Measurements from ENCODE around the gene HOXB3. TPM values are rescaled to one million over a fixed set of nuclear protein-coding genes. Genes with fewer than 3 reads are reported as not detected.

The HOXB3 gene
- total RNA-seq, 1 experiment from 2014 or later, result not detected

DNA sequence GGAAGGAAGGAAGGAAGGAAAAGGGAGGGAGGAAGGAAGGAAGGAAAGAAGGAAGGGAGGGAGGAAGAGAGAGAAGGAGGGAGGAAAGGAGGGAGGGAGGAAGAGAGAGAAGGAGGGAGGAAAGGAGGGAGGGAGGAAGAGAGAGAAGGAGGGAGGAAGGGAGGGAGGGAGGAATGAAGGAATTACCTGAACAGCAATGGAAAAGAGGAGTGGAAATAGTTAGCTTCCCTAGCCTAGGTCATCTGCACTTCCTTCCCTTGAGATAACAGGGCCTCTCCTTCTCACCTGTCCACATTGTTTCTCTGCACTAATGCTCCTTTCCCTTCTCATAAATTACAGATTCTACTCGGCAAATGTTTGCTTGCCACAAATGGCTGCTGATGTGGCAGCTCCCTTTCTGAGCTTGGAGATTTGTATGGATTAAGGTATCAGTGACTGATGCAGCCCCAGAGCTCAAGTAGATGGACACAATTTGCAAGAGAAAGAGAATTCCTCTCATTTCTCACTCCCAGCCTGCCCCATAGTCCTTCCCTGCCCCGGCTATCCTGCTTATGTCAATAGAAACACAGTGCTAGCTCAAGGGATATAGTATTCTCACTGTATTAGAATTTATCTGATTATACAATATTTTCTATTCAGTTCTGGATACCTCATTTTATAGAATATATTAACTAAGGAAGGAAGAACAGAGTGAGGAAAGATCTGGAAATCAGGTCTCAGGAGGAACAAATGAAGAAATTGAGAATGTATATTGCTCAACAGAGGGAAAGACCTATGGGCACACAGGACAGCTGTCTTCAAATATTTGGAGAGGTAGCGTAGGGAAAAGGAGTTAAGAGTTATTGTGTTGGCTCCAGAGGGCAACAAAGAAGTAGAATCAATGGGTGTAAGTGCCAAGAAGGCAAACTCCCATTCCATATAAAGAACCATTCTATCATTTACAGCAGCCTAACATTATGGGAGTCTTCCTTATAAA lies 73.8 kb downstream of the HOXB3 start:
- H2BK15ac ChIP-seq (ENCODE audit: low read depth, low read length), result no peak overlapping the region
- peaks cover 2% of the 10 kb centered on the region; the same call in 1 of the 2 replicates for H3K27me3 ChIP-seq (ENCODE audit: insufficient read depth, low read length)
- peaks cover 0 to 12% of the 10 kb centered on the region in 2 experiments; a peak in 3 of 5 replicates for H3K9me3 Mint-ChIP-seq
- TF ChIP-seq, protein P1, sequence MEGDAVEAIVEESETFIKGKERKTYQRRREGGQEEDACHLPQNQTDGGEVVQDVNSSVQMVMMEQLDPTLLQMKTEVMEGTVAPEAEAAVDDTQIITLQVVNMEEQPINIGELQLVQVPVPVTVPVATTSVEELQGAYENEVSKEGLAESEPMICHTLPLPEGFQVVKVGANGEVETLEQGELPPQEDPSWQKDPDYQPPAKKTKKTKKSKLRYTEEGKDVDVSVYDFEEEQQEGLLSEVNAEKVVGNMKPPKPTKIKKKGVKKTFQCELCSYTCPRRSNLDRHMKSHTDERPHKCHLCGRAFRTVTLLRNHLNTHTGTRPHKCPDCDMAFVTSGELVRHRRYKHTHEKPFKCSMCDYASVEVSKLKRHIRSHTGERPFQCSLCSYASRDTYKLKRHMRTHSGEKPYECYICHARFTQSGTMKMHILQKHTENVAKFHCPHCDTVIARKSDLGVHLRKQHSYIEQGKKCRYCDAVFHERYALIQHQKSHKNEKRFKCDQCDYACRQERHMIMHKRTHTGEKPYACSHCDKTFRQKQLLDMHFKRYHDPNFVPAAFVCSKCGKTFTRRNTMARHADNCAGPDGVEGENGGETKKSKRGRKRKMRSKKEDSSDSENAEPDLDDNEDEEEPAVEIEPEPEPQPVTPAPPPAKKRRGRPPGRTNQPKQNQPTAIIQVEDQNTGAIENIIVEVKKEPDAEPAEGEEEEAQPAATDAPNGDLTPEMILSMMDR (conservative IDR thresholded peaks at IDR 0.05), result no peak
- H3T11ph ChIP-seq (ENCODE audit: low read length), result no peak overlapping the region
- no peak overlapping the region for H2BK5ac ChIP-seq (ENCODE audit: insufficient read length, low read length)
- no peaks in the 10 kb centered on the region for H3K79me2 ChIP-seq (ENCODE audit: insufficient read depth, low read length)
- no peak overlapping the region for H3K14ac ChIP-seq (ENCODE audit: insufficient read depth, low read length)
- peaks cover 9% of the 10 kb centered on the region for H3K4me1 ChIP-seq (ENCODE audit: insufficient read depth, low read length)
- no peak overlapping the region for H2BK120ac ChIP-seq (ENCODE audit: low read depth, low read length, poor library complexity, severe bottlenecking)
- no peak overlapping the region for H2AFZ ChIP-seq (ENCODE audit: low read length)
- no peak overlapping the region for H4K91ac ChIP-seq (ENCODE audit: insufficient read length, low read depth, low read length)
- H3K4me3 Mint-ChIP-seq, result no peak overlapping the region
- H2BK20ac ChIP-seq (ENCODE audit: low read depth, low read length, poor library complexity, severe bottlenecking), result no peak overlapping the region
- H3K23ac ChIP-seq (ENCODE audit: insufficient read length, low read depth, low read length), result no peak overlapping the region
- no peak for DNase-seq
- H3K36me3 Mint-ChIP-seq (ENCODE audit: insufficient read depth in 1 of 3, low read depth in 3 of 3), result no peaks in the 10 kb centered on the region
- WGBS (ENCODE audit: extremely low coverage, insufficient read length, low lambda C conversion rate), result no CpG with 5 or more reads among the region's 3 CpGs
- H3K9me3 ChIP-seq (ENCODE audit: control insufficient read depth, low read depth, low read length), result no peaks in the 10 kb centered on the region
- peaks cover 100% of the 10 kb centered on the region for H3K27me3 Mint-ChIP-seq (ENCODE audit: low read depth)
- peaks cover 41 to 48% of the 10 kb centered on the region in 2 experiments for H3K4me1 Mint-ChIP-seq
- H3K27ac ChIP-seq (ENCODE audit: insufficient read length, low read depth, low read length), result no peak overlapping the region
- H3K79me1 ChIP-seq (ENCODE audit: insufficient read depth, low read depth, low read length, poor library complexity, severe bottlenecking), result no peaks in the 10 kb centered on the region
- no peaks in the 10 kb centered on the region for H4K20me1 ChIP-seq (ENCODE audit: control insufficient read depth, insufficient read depth, insufficient read length)
- no peak overlapping the region for H3K18ac ChIP-seq (ENCODE audit: insufficient read length, low read depth, low read length)
- no peak overlapping the region for H3K56ac ChIP-seq (ENCODE audit: insufficient read length, low read depth, low read length)
- H2AK5ac ChIP-seq (ENCODE audit: insufficient read length, low read length), result no peak overlapping the region
- no peaks in the 10 kb centered on the region for H3K23me2 ChIP-seq (ENCODE audit: insufficient read length, low read depth, low read length, poor library complexity, severe bottlenecking)
- no peak overlapping the region for H3K9ac ChIP-seq (ENCODE audit: extremely low read depth, insufficient read length, low read length)
- H3K4ac ChIP-seq (ENCODE audit: low read depth, low read length), result no peak overlapping the region
- H3K4me2 ChIP-seq (ENCODE audit: insufficient read depth, insufficient read length, low read length), result peak overlapping the region; percentile 13
- no peak overlapping the region for H4K5ac ChIP-seq (ENCODE audit: insufficient read length, low read depth, low read length)
- 0 out of 7 replicates have a peak overlapping the region, but pooled peaks of 1 of the 3 experiments have one; percentile 7 for H3K27ac Mint-ChIP-seq
- H4K8ac ChIP-seq (replicated peaks; ENCODE audit: insufficient read length, low read depth, low read length), result no peak overlapping the region
- no peak overlapping the region for H2BK12ac ChIP-seq (ENCODE audit: insufficient read length, low read depth, low read length)
